Adrenal gland (tissue), 5 donors: ENCODE data around the gene PPFIA1.

Experiments
- CTCF ChIP-seq, 6 experiments: fragments of 450-650 bp in 4 of 6; fragments of 200-600 bp in 2 of 6; sonication (generic) in 1 of 6; IDR thresholded peaks; 1 replicate in 5 of 6; 2 replicates in 1 of 6; pipeline versions ENCODE4 v1.5.1 to v1.8.0; 2016 to 2021; ENCODE audit warnings: antibody characterized with exemption in 6 of 6, mild to moderate bottlenecking in 2 of 6, moderate library complexity in 1 of 6
- POLR2A ChIP-seq, 2 donors: fragments of 450-650 bp; IDR thresholded peaks; one replicate each; pipeline ENCODE4 v1.6.1; 2017; ENCODE audit warnings: antibody characterized with exemption in 2 of 2, mild to moderate bottlenecking in 2 of 2, moderate library complexity in 1 of 2
- donor health status: DM: no; HTN: no; CAD: no.

- TF ChIP-seq CTCF (IDR thresholded peaks at IDR 0.05) (no peak), POLR2A (IDR thresholded peaks at IDR 0.05) (no peak)
Observed at GRCh38 chr11:70233962-70234361, 36.5 kb upstream of the PPFIA1 start.
